B cell (primary cell): ENCODE results near the gene ZNF438. TPM values are rescaled to one million over a fixed set of nuclear protein-coding genes. Genes with fewer than 3 reads are reported as not detected.

Source experiments
- ATAC-seq: fragments of 200-7000 bp; cut with Tn5 transposase; one replicate; pipeline ENCODE4 v1.10.0; 2021; ENCODE audit warnings: low read depth, mild to moderate bottlenecking, moderate number of reproducible peaks, moderate library complexity
- CTCF ChIA-PET: fragments of 350-600 bp; sonication (Branson Sonifier 250); formaldehyde crosslinking; loops from one replicate; lab custom pipeline; 2021; ENCODE audit warnings: antibody characterized with exemption, inconsistent platforms; lab: Charles Lee
- POLR2A ChIA-PET: fragments of 350-600 bp; sonication (Branson Sonifier 250); formaldehyde crosslinking; loops from one replicate; lab custom pipeline; 2021; ENCODE audit warnings: antibody characterized with exemption; lab: Charles Lee
- DNase-seq: peaks from one replicate; pipeline ENCODE4 v3.0.0; 2013
- H2AFZ ChIP-seq: 2 replicates; pipeline ENCODE4 v1.6.1; 2012; ENCODE audit warnings: mild to moderate bottlenecking, low read depth, low read length; ENCODE audit not compliant: insufficient read depth, poor library complexity, severe bottlenecking
- H3K27ac ChIP-seq, 2 donors: 1 replicate in 1 of 2; 2 replicates in 1 of 2; pipeline ENCODE4 v1.5.1; 2012 to 2013; ENCODE audit warnings: low read length in 2 of 2, mild to moderate bottlenecking in 2 of 2, moderate library complexity in 1 of 2
- H3K27me3 ChIP-seq, 4 experiments: fragments of 200-600 bp in 1 of 4; sonication (generic) in 1 of 4; replicated peaks in 1 of 4; 1 replicate in 2 of 4; 2 replicates in 2 of 4; pipeline versions ENCODE4 v1.6.1 to v1.7.0; 2013 to 2016; ENCODE audit warnings: low read length in 3 of 4, mild to moderate bottlenecking in 2 of 4, mixed read lengths in 1 of 4, moderate library complexity in 1 of 4; ENCODE audit not compliant: insufficient read depth in 4 of 4, control insufficient read depth in 3 of 4; ENCODE audit errors: control extremely low read depth in 1 of 4
- H3K36me3 ChIP-seq, 2 experiments: replicated peaks in 1 of 2; 1 replicate in 1 of 2; 2 replicates in 1 of 2; pipeline versions ENCODE4 v1.6.1 to v1.7.1; 2013; ENCODE audit warnings: low read length in 1 of 2; ENCODE audit not compliant: insufficient read depth in 2 of 2, control insufficient read depth in 1 of 2; ENCODE audit errors: control extremely low read depth in 1 of 2, extremely low read depth in 1 of 2
- H3K4me1 ChIP-seq, 2 donors: fragments of 200-600 bp in 1 of 2; sonication (generic) in 1 of 2; 1 replicate in 1 of 2; 2 replicates in 1 of 2; pipeline versions ENCODE4 v1.5.1 to v1.6.1; 2013 to 2017; ENCODE audit warnings: low read length in 2 of 2; ENCODE audit not compliant: control insufficient read depth in 2 of 2, insufficient read depth in 2 of 2
- H3K4me2 ChIP-seq: replicated peaks from 2 replicates; pipeline ENCODE3; 2012; ENCODE audit warnings: mild to moderate bottlenecking, low read depth, low read length; ENCODE audit not compliant: poor library complexity, severe bottlenecking
- H3K4me3 ChIP-seq, 5 experiments: fragments of 200-600 bp in 1 of 5; sonication (generic) in 1 of 5; 1 replicate in 3 of 5; 2 replicates in 2 of 5; pipeline versions ENCODE4 v1.5.1 to v1.7.0; 2011 to 2016; ENCODE audit warnings: low read length in 4 of 5, mild to moderate bottlenecking in 4 of 5, low read depth in 2 of 5, control low read depth in 1 of 5, moderate library complexity in 1 of 5; ENCODE audit not compliant: insufficient read depth in 1 of 5; ENCODE audit errors: control extremely low read depth in 1 of 5, extremely low read depth in 1 of 5
- H3K79me2 ChIP-seq: fragments of 200-600 bp; sonication (generic); one replicate; pipeline ENCODE4 v1.6.0; 2016; ENCODE audit warnings: low read length; ENCODE audit not compliant: control insufficient read depth, insufficient read depth
- H3K9ac ChIP-seq: fragments of 200-600 bp; sonication (generic); 2 replicates; pipeline ENCODE4 v1.6.1; 2017; ENCODE audit warnings: mild to moderate bottlenecking, low read length, moderate library complexity
- H3K9me3 ChIP-seq, 3 donors: one replicate each; pipeline versions ENCODE4 v1.6.1 to v1.7.1; 2013; ENCODE audit warnings: low read length in 2 of 3; ENCODE audit not compliant: control insufficient read depth in 2 of 3, insufficient read depth in 1 of 3; ENCODE audit errors: control extremely low read depth in 1 of 3
- H4K20me1 ChIP-seq: 2 replicates; pipeline ENCODE4 v1.6.0; 2012; ENCODE audit warnings: mild to moderate bottlenecking, low read length; ENCODE audit not compliant: insufficient read depth, control insufficient read depth, poor library complexity, severe bottlenecking
- H3K27ac Mint-ChIP-seq: one replicate; pipeline ENCODE4 v1.8.0; 2021; ENCODE audit warnings: mixed read lengths
- H3K27me3 Mint-ChIP-seq: one replicate; pipeline ENCODE4 v1.8.0; 2021; ENCODE audit warnings: mixed read lengths
- H3K4me1 Mint-ChIP-seq: one replicate; pipeline ENCODE4 v1.8.0; 2021; ENCODE audit warnings: mixed read lengths
- H3K4me3 Mint-ChIP-seq: one replicate; pipeline ENCODE4 v1.8.0; 2021; ENCODE audit warnings: mixed read lengths
- H3K9me3 Mint-ChIP-seq: one replicate; pipeline ENCODE4 v1.8.0; 2022; ENCODE audit warnings: mixed read lengths; ENCODE audit not compliant: insufficient read depth
- CTCF ChIP-seq: fragments of 200-600 bp; IDR thresholded peaks from one replicate; pipeline ENCODE4 v1.8.0; 2022; ENCODE audit warnings: antibody characterized with exemption, mild to moderate bottlenecking
- EZH2 ChIP-seq: IDR thresholded peaks from 2 replicates; pipeline ENCODE4 v1.6.1; 2012; ENCODE audit warnings: borderline replicate concordance, low read depth, mild to moderate bottlenecking, moderate library complexity, low read length; ENCODE audit not compliant: insufficient read depth, poor library complexity, severe bottlenecking
- WGBS: methylation state at CpG from one replicate; pipeline ENCODE4 v1.1.5; 2013; ENCODE audit warnings: missing lambda C conversion rate; ENCODE audit not compliant: insufficient coverage; 5-methylcytosine and 5-hydroxymethylcytosine counted together
- intact Hi-C: fragments of 100-400 bp; cut with micrococcal nuclease; formaldehyde crosslinking; loops from one replicate; pipeline ENCODE4 v1.10.0; 2022
- polyA plus RNA-seq: library from polyadenylated mRNA; depleted of rRNA; stranded (reverse); fragments of >200 nt; gene quantifications from 2 replicates; pipeline ENCODE4 v1.2.3, GENCODE V29; 2012
- total RNA-seq, 2 donors: library from RNA; stranded (reverse); fragments of 120-200 nt in 1 of 2; gene quantifications; 1 replicate in 1 of 2; 2 replicates in 1 of 2; pipeline versions ENCODE4 v1.2.3 to v1.2.4, GENCODE V29; 2013 to 2022

Gene ZNF438
- total and polyA plus RNA-seq, 2 donors (not counting 1 experiment from before 2014, with no cell fraction given): 2.0 to 3.7 TPM

DNA sequence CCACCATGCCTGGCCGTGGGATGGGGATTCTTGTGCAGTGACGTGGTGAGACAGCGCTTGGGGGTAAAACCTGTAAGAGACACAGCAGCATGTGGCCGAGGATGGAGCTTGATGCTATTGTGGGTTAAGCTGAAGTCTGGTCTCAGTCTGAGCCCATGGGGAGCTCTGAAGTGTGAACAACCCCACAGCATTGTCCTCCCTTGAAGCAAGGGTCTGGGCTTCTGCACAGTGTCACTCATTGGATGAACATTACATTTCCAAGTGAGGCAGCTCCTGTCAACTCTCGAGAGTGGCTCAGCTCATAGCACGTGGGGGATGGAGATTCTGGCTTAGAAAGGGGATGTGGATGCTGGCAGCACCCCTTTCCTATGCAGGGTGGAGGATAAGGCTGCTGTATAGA is 32.2 kb upstream of the ZNF438 start:
- Mint-ChIP-seq H3K4me3 (no peak overlapping the region), H3K4me1 (no peaks in the 10 kb centered on the region), H3K27ac (no peak overlapping the region), H3K9me3 (no peaks in the 10 kb centered on the region), H3K27me3 (peaks cover 41% of the 10 kb centered on the region)
- ATAC-seq (no peak), DNase-seq (no peak)
- no peak overlapping the region for H3K4me3 ChIP-seq
- no peak overlapping the region for H3K27ac ChIP-seq
- H4K20me1 ChIP-seq: no peaks in the 10 kb centered on the region
- no peak overlapping the region for H3K4me2 ChIP-seq
- no peaks in the 10 kb centered on the region for H3K36me3 ChIP-seq
- CTCF ChIA-PET: no interaction called here
- H3K27me3 ChIP-seq: no peaks in the 10 kb centered on the region
- H2AFZ ChIP-seq: no peak overlapping the region
- H3K9ac ChIP-seq: no peak overlapping the region
- no peaks in the 10 kb centered on the region for H3K4me1 ChIP-seq
- POLR2A ChIA-PET: no interaction called here
- WGBS: 84% methylated on average over 4 of the region's 6 CpGs
- TF ChIP-seq CTCF: no peak
- TF ChIP-seq EZH2: no peak
- no peaks in the 10 kb centered on the region for H3K79me2 ChIP-seq
- H3K9me3 ChIP-seq: no peaks in the 10 kb centered on the region
- intact Hi-C loops: no loop called here

DNA sequence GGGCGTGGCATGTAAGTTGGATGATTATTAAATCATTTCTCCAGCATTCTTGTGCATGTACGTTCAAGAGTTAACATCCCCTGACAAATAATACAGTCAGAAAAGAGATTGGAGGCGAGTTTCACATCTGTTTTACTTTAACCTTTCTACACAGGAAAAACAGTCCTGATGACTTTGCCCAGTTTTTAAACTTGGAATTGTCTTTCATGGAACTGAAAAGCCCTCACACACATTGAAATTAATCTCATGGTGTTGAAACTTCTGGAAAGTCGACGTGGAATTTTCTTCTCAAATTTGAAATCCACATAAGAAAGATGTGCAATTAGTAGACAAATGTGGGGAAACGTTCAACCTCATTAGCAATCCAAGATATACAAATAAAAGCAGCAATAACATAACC is 31.2 kb upstream of the ZNF438 start:
- Histone ChIP-seq H3K9ac (no peak overlapping the region), H3K36me3 (no peaks in the 10 kb centered on the region), H3K4me3 (no peak overlapping the region), H3K27ac (no peak overlapping the region), H3K4me1 (no peaks in the 10 kb centered on the region), H3K79me2 (no peaks in the 10 kb centered on the region), H4K20me1 (no peaks in the 10 kb centered on the region), H3K27me3 (no peaks in the 10 kb centered on the region), H2AFZ (no peak overlapping the region), H3K9me3 (no peaks in the 10 kb centered on the region), H3K4me2 (no peak overlapping the region)
- Mint-ChIP-seq H3K4me1 (no peaks in the 10 kb centered on the region), H3K27ac (no peak overlapping the region), H3K4me3 (no peak overlapping the region), H3K9me3 (no peaks in the 10 kb centered on the region), H3K27me3 (peaks cover 31% of the 10 kb centered on the region)
- no CpG with 5 or more reads among the region's 6 CpGs for WGBS
- TF ChIP-seq EZH2 (no peak), CTCF (no peak)
- no peak for DNase-seq
- CTCF ChIA-PET: no interaction called here
- ATAC-seq: no peak
- POLR2A ChIA-PET: no interaction called here
- intact Hi-C loops: no loop called here
